Measurements from ENCODE around the gene TTPAL. TPM values are rescaled to one million over a fixed set of nuclear protein-coding genes. Genes with fewer than 3 reads are reported as not detected.

Gene TTPAL
- total and polyA plus RNA-seq, 9 of the 15 experiments (the other 6 are each of a cell fraction or from before 2014, with no cell fraction given): 1.1 to 7.0 (median 2.6) TPM

DNA sequence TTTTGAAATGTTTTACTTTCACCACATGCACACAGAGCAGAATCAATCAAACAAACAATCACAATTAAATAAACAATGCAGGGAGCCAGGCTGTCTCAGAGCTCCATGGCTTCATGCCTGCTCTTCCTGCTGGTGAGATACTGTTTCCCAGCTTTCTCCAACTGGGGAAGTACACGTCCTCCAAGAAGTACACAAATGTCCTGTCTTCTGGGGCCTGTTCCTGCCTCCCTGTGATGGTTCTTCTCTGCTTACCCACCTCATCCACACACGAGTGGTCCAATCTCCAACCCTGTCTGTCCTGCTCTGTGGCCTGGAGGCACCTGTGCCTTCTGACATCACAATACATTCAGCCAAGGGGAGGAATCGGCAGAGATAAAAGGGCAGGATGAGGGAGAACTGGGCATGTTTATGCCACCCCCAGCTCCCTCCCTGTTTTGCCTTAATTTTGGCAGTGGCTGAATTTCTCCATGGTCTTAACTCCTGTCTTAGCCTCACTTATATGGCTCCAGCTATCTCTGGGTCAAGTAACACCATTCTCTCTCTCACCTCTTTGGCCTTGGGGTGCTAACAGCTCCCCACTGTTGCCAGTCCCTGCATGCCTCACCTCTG lies 25.3 kb upstream of the TTPAL start:
- intact Hi-C loops (cut with micrococcal nuclease) (no loop called here), in situ Hi-C loops (cut with MboI) (no loop called here)
- Histone ChIP-seq H3K9me3 (replicated peaks; ENCODE audit: control insufficient read depth, insufficient read depth, low read depth, low read length) (no peaks in the 10 kb centered on the region), H3K4me2 (ENCODE audit: insufficient read depth, low read length) (no peak overlapping the region), H3K27ac (ENCODE audit: extremely low read depth, low read depth, low read length) (no peak overlapping the region), H3K4me1 (replicated peaks in 1 of 2; ENCODE audit: control insufficient read depth in 2 of 2, insufficient read depth in 2 of 2, low read length in 2 of 2) (peaks cover 0 to 4% of the 10 kb centered on the region in 2 experiments; a peak in 1 of 5 replicates), H3K36me3 (ENCODE audit: control insufficient read depth, insufficient read depth, low read length) (no peaks in the 10 kb centered on the region), H3K4me3 (no peak overlapping the region), H3K79me2 (ENCODE audit: control insufficient read depth, insufficient read depth, low read length) (no peaks in the 10 kb centered on the region), H4K20me1 (replicated peaks; ENCODE audit: control insufficient read depth, insufficient read depth, low read length) (no peaks in the 10 kb centered on the region; the same call in none of the 2 replicates), H3K9ac (ENCODE audit: insufficient read depth in 1 of 2, low read depth in 2 of 2, low read length in 2 of 2) (no peak overlapping the region), H2AFZ (ENCODE audit: low read depth, low read length) (no peak overlapping the region), H3K9me1 (ENCODE audit: control insufficient read depth, insufficient read depth, low read length) (no peaks in the 10 kb centered on the region), H3K27me3 (ENCODE audit: control insufficient read depth in 2 of 2, insufficient read depth in 2 of 2, low read length in 2 of 2) (peaks cover 8 to 38% of the 10 kb centered on the region in 2 experiments; a peak in 4 of 5 replicates)
- CTCF ChIA-PET (ENCODE audit: low intra/inter-chr PET ratio): interaction anchor here (0.6 kb wide), 1 partner anchor 236 kb away, joined by 3 read pairs; no protein-coding TSS in a partner anchor
- FAIRE-seq (no peak), ATAC-seq (no peak), DNase-seq (ENCODE audit: extremely low read depth in 1 of 4, low spot score in 3 of 4) (no peak)
- POLR2A ChIA-PET: interaction anchor here (0.8 to 1.1 kb wide), 2 partner anchors 10 to 42 kb away, joined by 3 read pairs; no protein-coding TSS in a partner anchor
- 0% methylated on average over 3 of the region's 3 CpGs for WGBS (ENCODE audit: insufficient coverage, low coverage, missing lambda C conversion rate)
- no TSS peak for BruUV-seq (replicated peaks)
- TF ChIP-seq HLTF (IDR thresholded peaks at IDR 0.05): no peak
- TF ChIP-seq SMARCA4 (IDR thresholded peaks at IDR 0.05): no peak
- TF ChIP-seq, protein P1, sequence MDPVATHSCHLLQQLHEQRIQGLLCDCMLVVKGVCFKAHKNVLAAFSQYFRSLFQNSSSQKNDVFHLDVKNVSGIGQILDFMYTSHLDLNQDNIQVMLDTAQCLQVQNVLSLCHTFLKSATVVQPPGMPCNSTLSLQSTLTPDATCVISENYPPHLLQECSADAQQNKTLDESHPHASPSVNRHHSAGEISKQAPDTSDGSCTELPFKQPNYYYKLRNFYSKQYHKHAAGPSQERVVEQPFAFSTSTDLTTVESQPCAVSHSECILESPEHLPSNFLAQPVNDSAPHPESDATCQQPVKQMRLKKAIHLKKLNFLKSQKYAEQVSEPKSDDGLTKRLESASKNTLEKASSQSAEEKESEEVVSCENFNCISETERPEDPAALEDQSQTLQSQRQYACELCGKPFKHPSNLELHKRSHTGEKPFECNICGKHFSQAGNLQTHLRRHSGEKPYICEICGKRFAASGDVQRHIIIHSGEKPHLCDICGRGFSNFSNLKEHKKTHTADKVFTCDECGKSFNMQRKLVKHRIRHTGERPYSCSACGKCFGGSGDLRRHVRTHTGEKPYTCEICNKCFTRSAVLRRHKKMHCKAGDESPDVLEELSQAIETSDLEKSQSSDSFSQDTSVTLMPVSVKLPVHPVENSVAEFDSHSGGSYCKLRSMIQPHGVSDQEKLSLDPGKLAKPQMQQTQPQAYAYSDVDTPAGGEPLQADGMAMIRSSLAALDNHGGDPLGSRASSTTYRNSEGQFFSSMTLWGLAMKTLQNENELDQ (CRISPR knock-in tag; IDR thresholded peaks at IDR 0.05; ENCODE audit: borderline replicate concordance): no peak
- TF ChIP-seq ZNF707 (CRISPR knock-in tag; conservative IDR thresholded peaks at IDR 0.05): no peak
- TF ChIP-seq, protein P2, sequence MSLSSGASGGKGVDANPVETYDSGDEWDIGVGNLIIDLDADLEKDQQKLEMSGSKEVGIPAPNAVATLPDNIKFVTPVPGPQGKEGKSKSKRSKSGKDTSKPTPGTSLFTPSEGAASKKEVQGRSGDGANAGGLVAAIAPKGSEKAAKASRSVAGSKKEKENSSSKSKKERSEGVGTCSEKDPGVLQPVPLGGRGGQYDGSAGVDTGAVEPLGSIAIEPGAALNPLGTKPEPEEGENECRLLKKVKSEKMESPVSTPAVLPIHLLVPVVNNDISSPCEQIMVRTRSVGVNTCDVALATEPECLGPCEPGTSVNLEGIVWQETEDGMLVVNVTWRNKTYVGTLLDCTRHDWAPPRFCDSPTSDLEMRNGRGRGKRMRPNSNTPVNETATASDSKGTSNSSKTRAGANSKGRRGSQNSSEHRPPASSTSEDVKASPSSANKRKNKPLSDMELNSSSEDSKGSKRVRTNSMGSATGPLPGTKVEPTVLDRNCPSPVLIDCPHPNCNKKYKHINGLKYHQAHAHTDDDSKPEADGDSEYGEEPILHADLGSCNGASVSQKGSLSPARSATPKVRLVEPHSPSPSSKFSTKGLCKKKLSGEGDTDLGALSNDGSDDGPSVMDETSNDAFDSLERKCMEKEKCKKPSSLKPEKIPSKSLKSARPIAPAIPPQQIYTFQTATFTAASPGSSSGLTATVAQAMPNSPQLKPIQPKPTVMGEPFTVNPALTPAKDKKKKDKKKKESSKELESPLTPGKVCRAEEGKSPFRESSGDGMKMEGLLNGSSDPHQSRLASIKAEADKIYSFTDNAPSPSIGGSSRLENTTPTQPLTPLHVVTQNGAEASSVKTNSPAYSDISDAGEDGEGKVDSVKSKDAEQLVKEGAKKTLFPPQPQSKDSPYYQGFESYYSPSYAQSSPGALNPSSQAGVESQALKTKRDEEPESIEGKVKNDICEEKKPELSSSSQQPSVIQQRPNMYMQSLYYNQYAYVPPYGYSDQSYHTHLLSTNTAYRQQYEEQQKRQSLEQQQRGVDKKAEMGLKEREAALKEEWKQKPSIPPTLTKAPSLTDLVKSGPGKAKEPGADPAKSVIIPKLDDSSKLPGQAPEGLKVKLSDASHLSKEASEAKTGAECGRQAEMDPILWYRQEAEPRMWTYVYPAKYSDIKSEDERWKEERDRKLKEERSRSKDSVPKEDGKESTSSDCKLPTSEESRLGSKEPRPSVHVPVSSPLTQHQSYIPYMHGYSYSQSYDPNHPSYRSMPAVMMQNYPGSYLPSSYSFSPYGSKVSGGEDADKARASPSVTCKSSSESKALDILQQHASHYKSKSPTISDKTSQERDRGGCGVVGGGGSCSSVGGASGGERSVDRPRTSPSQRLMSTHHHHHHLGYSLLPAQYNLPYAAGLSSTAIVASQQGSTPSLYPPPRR (CRISPR knock-in tag; IDR thresholded peaks at IDR 0.05; ENCODE audit: borderline replicate concordance): no peak
- TF ChIP-seq, protein P3, sequence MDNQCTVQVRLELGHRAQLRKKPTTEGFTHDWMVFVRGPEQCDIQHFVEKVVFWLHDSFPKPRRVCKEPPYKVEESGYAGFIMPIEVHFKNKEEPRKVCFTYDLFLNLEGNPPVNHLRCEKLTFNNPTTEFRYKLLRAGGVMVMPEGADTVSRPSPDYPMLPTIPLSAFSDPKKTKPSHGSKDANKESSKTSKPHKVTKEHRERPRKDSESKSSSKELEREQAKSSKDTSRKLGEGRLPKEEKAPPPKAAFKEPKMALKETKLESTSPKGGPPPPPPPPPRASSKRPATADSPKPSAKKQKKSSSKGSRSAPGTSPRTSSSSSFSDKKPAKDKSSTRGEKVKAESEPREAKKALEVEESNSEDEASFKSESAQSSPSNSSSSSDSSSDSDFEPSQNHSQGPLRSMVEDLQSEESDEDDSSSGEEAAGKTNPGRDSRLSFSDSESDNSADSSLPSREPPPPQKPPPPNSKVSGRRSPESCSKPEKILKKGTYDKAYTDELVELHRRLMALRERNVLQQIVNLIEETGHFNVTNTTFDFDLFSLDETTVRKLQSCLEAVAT (IDR thresholded peaks at IDR 0.05): no peak
- TF ChIP-seq NR3C1 (CRISPR knock-in tag; IDR thresholded peaks at IDR 0.05): no peak
- TF ChIP-seq KAT7 (CRISPR knock-in tag; IDR thresholded peaks at IDR 0.05; ENCODE audit: borderline replicate concordance): no peak
- TF ChIP-seq, protein P4, sequence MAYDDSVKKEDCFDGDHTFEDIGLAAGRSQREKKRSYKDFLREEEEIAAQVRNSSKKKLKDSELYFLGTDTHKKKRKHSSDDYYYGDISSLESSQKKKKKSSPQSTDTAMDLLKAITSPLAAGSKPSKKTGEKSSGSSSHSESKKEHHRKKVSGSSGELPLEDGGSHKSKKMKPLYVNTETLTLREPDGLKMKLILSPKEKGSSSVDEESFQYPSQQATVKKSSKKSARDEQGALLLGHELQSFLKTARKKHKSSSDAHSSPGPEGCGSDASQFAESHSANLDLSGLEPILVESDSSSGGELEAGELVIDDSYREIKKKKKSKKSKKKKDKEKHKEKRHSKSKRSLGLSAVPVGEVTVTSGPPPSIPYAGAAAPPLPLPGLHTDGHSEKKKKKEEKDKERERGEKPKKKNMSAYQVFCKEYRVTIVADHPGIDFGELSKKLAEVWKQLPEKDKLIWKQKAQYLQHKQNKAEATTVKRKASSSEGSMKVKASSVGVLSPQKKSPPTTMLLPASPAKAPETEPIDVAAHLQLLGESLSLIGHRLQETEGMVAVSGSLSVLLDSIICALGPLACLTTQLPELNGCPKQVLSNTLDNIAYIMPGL (CRISPR knock-in tag; IDR thresholded peaks at IDR 0.05): no peak

Measured in K562 (cell line).